OCI-LY7 (cell line): ENCODE data around the gene KANSL3. TPM values are rescaled to one million over a fixed set of nuclear protein-coding genes. Genes with fewer than 3 reads are reported as not detected.
"Not testable (repeated sequence)": the region's sequence is repeated elsewhere in the genome, so short reads cannot be mapped to it uniquely, and the experiment has no call there.

Experiments
- BruUV-seq: library from RNA; stranded (reverse); fragments of 400-500 nt; replicated peaks from 2 replicates; lab custom pipeline; 2021; lab: Mats Ljungman, UMichigan
- CTCF ChIA-PET: fragments of 300-600 bp; sonication (Branson Sonifier 250); formaldehyde crosslinking; loops from one replicate; lab custom pipeline; 2022; ENCODE audit warnings: antibody characterized with exemption; ENCODE audit not compliant: unreplicated experiment; lab: Charles Lee
- POLR2A ChIA-PET: fragments of 300-600 bp; sonication (Branson Sonifier 250); formaldehyde crosslinking; loops from one replicate; lab custom pipeline; 2022; ENCODE audit warnings: antibody characterized with exemption; lab: Charles Lee
- DNase-seq: peaks from one replicate; pipeline ENCODE4 v3.0.0-alpha.2; 2015; ENCODE audit warnings: low spot score
- H2AFZ ChIP-seq: fragments of 200-600 bp; sonication (generic), shearing (Covaris generic); 2 replicates; pipeline ENCODE4 v1.6.1; 2014; ENCODE audit warnings: mild to moderate bottlenecking, antibody characterized with exemption, low read length, moderate library complexity
- H3K27ac ChIP-seq: fragments of 200-600 bp; sonication (generic); 2 replicates; pipeline ENCODE4 v1.5.1; 2014; ENCODE audit warnings: mixed run types, low read depth, mild to moderate bottlenecking, moderate library complexity, low read length, inconsistent platforms; ENCODE audit not compliant: poor library complexity, severe bottlenecking
- H3K36me3 ChIP-seq: fragments of 200-600 bp; sonication (generic); 2 replicates; pipeline ENCODE4 v1.6.1; 2014; ENCODE audit warnings: mild to moderate bottlenecking, antibody characterized with exemption, low read length, moderate library complexity, mixed read lengths; ENCODE audit not compliant: insufficient read depth
- H3K4me1 ChIP-seq: fragments of 200-600 bp; sonication (generic); 2 replicates; pipeline ENCODE4 v1.5.1; 2014; ENCODE audit warnings: mild to moderate bottlenecking, low read length; ENCODE audit not compliant: insufficient read depth, poor library complexity, severe bottlenecking
- H3K4me2 ChIP-seq: fragments of 200-600 bp; sonication (generic); 2 replicates; pipeline ENCODE4 v1.6.1; 2014; ENCODE audit warnings: mild to moderate bottlenecking, low read length
- H3K4me3 ChIP-seq: fragments of 200-600 bp; sonication (generic); 2 replicates; pipeline ENCODE4 v1.5.1; 2014; ENCODE audit warnings: mild to moderate bottlenecking, low read depth, low read length; ENCODE audit not compliant: poor library complexity, severe bottlenecking
- H3K79me2 ChIP-seq: fragments of 200-600 bp; sonication (generic); 2 replicates; pipeline ENCODE4 v1.6.1; 2016; ENCODE audit warnings: low read depth, mild to moderate bottlenecking, low read length, moderate library complexity, mixed read lengths; ENCODE audit not compliant: insufficient read depth
- H3K9me2 ChIP-seq: fragments of 200-600 bp; sonication (generic); 2 replicates; pipeline ENCODE4 v1.6.1; 2016; ENCODE audit warnings: mild to moderate bottlenecking, low read length, mixed read lengths; ENCODE audit not compliant: insufficient read depth
- H3K9me3 ChIP-seq: fragments of 200-600 bp; sonication (generic); 2 replicates; pipeline ENCODE4 v1.6.1; 2014; ENCODE audit warnings: mild to moderate bottlenecking, mixed run types, low read length, mixed read lengths
- H4K20me1 ChIP-seq: fragments of 200-600 bp; sonication (generic); 2 replicates; pipeline ENCODE4 v1.6.1; 2014; ENCODE audit warnings: mild to moderate bottlenecking, antibody characterized with exemption, low read length, moderate library complexity, mixed read lengths; ENCODE audit not compliant: insufficient read depth
- EZH2phosphoT487 ChIP-seq: fragments of 200-600 bp; sonication (generic); IDR thresholded peaks from 2 replicates; pipeline ENCODE4 v1.6.1; 2018; ENCODE audit warnings: low read depth, borderline replicate concordance, mild to moderate bottlenecking, mixed run types, antibody characterized with exemption, low read length, moderate library complexity, mixed read lengths
- intact Hi-C: fragments of 100-400 bp; cut with micrococcal nuclease; formaldehyde crosslinking; loops from one replicate; pipeline ENCODE4 v1.10.0; 2022; ENCODE audit not compliant: unreplicated experiment
- total RNA-seq, 2 experiments: library from RNA; depleted of rRNA in 1 of 2; stranded (reverse); fragments of >200 nt in 1 of 2; shearing (Covaris generic) in 1 of 2; gene quantifications; 2 replicates each; pipeline ENCODE4 v1.2.3, GENCODE V29; 2014 to 2022
- TF ChIP-seq, protein P1 (sequence below): fragments of 200-600 bp; sonication (generic); conservative IDR thresholded peaks from 2 replicates; pipeline ENCODE4 v1.5.1; 2014; ENCODE audit warnings: mild to moderate bottlenecking, antibody characterized with exemption, low read length, moderate library complexity, mixed read lengths

The KANSL3 gene
- total RNA-seq, 2 experiments from 2014 or later: 46.4 to 51.6 TPM

DNA sequence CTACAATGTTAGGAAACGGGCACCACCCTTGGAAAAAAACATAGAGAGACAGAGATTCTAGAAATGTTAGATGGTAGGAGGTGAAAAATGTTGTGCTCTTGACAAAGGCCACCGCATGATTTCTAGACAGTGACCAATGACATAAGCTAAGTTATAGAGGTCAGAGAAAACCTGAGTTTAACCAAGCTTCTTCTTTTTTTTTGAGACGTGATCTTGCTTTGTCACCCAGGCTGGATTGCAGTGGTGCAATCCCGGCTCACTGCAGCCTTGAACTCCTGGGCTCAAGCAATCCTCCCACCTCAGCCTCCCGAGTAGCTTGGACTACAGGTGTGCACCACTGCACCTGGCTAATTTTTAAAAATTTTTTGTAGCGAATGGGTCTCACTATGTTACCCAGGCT lies 17.4 kb upstream of the KANSL3 start:
- Histone ChIP-seq H3K36me3 (no peaks in the 10 kb centered on the region), H3K9me3 (no peaks in the 10 kb centered on the region), H3K9me2 (no peaks in the 10 kb centered on the region), H4K20me1 (no peaks in the 10 kb centered on the region), H3K4me1 (peaks cover 9% of the 10 kb centered on the region), H2AFZ (no peak overlapping the region), H3K27ac (no peak overlapping the region), H3K4me2 (no peak overlapping the region), H3K4me3 (no peak overlapping the region), H3K79me2 (no peaks in the 10 kb centered on the region)
- DNase-seq: no peak
- no TSS peak for BruUV-seq
- CTCF ChIA-PET: no interaction called here
- POLR2A ChIA-PET: no interaction called here
- no peak for TF ChIP-seq EZH2phosphoT487
- TF ChIP-seq, protein P1, sequence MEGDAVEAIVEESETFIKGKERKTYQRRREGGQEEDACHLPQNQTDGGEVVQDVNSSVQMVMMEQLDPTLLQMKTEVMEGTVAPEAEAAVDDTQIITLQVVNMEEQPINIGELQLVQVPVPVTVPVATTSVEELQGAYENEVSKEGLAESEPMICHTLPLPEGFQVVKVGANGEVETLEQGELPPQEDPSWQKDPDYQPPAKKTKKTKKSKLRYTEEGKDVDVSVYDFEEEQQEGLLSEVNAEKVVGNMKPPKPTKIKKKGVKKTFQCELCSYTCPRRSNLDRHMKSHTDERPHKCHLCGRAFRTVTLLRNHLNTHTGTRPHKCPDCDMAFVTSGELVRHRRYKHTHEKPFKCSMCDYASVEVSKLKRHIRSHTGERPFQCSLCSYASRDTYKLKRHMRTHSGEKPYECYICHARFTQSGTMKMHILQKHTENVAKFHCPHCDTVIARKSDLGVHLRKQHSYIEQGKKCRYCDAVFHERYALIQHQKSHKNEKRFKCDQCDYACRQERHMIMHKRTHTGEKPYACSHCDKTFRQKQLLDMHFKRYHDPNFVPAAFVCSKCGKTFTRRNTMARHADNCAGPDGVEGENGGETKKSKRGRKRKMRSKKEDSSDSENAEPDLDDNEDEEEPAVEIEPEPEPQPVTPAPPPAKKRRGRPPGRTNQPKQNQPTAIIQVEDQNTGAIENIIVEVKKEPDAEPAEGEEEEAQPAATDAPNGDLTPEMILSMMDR: no peak
- intact Hi-C loops: no loop called here

DNA sequence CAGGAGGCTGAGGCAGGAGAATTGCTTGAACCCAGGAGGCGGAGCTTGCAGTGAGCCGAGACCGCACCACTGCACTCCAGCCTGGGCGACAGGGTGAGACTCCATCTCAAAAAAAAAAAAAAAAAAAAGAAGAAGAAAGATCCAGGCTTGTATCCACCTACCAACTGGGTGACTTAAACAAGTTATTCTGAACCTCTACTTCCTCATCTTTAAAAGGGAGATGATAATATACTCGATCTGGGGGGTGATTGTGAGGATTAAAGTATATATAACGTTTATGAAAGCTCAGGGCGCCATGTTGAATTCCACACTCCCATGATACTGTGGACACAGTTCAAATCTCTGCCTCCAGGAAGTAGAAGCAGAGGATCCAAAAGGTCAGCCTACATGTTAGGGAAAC lies 16.7 kb upstream of the KANSL3 start:
- H3K79me2 ChIP-seq, H3K4me3 ChIP-seq, intact Hi-C loops, H3K27ac ChIP-seq, H3K4me2 ChIP-seq, H3K9me3 ChIP-seq, H3K36me3 ChIP-seq, BruUV-seq, H2AFZ ChIP-seq, DNase-seq, H3K9me2 ChIP-seq, CTCF ChIA-PET, H4K20me1 ChIP-seq, H3K4me1 ChIP-seq: not testable (repeated sequence)
- POLR2A ChIA-PET: interaction anchor here (0.5 kb wide), 1 partner anchor 49 kb away, joined by 3 read pairs; no protein-coding TSS in a partner anchor

DNA sequence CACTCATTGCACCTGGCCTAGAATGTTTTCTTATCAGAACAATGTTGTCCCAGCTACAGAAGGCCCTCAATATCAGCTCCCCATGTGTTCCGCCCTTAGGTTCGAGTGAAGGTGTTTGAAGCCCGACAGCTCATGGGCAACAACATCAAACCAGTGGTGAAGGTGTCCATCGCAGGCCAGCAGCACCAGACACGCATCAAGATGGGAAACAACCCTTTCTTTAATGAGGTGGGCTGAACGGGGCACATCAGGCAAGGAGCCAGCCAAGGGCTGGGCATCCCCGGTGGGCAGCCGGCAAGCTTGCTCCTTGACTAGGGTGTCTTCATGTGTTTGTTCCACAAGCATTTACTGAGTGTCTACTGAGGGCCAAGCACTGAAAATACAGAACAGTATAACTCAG lies 13.7 kb upstream of the KANSL3 start:
- DNase-seq: no peak
- Histone ChIP-seq H3K4me3 (no peak overlapping the region), H2AFZ (no peak overlapping the region), H3K27ac (no peak overlapping the region), H3K9me2 (no peaks in the 10 kb centered on the region), H3K36me3 (no peaks in the 10 kb centered on the region), H3K4me1 (peaks cover 8% of the 10 kb centered on the region), H4K20me1 (no peaks in the 10 kb centered on the region), H3K4me2 (no peak overlapping the region), H3K9me3 (no peaks in the 10 kb centered on the region), H3K79me2 (no peaks in the 10 kb centered on the region)
- TF ChIP-seq, protein P1: no peak
- TF ChIP-seq EZH2phosphoT487: no peak
- intact Hi-C loops: no loop called here
- no TSS peak for BruUV-seq
- CTCF ChIA-PET: no interaction called here
- POLR2A ChIA-PET: no interaction called here
